Midbrain (tissue), 1 donor: ENCODE data around the gene LRRFIP2.

Source experiments
- DNase-seq: peaks from one replicate; lab custom pipeline; 2025; lab: John Stamatoyannopoulos, UW

The LRRFIP2 gene

GRCh38 chr3:37024092-37024491 is 150.3 kb downstream of the LRRFIP2 start:
- no peak for DNase-seq

DNA sequence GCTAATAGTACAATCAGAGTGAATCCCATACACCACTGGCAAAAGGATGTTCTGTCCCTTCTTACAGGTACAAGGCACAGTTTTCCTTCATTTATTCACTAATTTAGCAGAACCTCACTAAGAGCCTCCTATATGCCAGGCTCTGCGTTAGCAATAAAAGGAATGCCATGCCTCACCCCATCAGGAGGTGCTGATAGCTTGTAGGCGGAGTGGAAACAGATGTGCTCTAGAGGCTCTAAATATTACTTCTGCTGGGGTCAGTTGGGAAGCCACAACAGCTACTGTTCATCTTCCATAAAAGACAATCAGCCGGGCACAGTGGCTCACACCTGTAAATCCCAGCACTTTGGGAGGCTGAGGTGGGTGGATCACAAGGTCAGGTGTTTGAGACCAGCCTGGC is 156.7 kb downstream of the LRRFIP2 start:
- no peak for DNase-seq

DNA sequence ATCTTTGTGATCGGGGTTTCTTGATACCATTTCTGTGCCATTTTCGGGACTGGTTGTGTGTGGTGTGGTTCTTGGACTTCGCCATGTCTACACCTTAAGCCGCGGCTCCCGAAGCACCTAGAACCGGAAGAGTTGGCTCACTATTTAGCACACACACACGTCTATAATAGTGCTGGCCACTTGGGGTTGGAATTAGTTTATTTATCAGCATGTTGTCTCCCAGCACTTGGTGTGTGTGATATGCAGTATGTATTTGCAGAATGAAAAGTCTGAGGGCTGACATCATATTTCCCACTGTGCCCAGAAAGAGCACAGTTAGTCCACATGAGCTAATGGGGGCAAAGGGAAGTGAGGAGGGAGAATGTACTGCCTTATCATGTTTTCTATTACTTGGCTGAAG is 157.5 kb downstream of the LRRFIP2 start:
- DNase-seq, result no peak

- DNase-seq, result no peak
Observed at GRCh38 chr3:37015642-37016041, 158.7 kb downstream of the LRRFIP2 start.

DNA sequence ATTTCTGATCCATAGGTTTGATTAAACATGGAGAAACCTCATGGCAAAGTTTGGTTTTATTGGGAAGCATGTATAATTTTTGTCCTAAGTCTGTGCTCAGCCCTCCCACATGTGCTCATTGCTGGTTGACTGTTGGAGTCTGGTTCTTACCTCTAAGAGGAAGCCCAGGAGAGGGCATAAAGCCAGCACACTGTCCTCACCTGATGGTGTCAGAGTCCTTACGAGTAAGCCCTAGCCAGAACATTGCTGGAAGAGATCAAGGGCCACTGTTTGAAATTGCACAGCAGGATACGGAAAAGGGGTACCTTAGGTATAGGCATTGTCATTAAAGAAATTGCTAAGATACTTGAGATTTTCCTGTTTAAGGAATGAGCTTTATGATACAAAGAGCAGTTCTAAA is 159.8 kb downstream of the LRRFIP2 start:
- DNase-seq, result no peak
